Measurements from ENCODE around the gene HLA-A. TPM values are rescaled to one million over a fixed set of nuclear protein-coding genes. Genes with fewer than 3 reads are reported as not detected.

HLA-A gene
- total and polyA plus RNA-seq, 2 of the 13 experiments (the other 11 are each of a cell fraction or from before 2014, with no cell fraction given), result 345 to 527 TPM

DNA sequence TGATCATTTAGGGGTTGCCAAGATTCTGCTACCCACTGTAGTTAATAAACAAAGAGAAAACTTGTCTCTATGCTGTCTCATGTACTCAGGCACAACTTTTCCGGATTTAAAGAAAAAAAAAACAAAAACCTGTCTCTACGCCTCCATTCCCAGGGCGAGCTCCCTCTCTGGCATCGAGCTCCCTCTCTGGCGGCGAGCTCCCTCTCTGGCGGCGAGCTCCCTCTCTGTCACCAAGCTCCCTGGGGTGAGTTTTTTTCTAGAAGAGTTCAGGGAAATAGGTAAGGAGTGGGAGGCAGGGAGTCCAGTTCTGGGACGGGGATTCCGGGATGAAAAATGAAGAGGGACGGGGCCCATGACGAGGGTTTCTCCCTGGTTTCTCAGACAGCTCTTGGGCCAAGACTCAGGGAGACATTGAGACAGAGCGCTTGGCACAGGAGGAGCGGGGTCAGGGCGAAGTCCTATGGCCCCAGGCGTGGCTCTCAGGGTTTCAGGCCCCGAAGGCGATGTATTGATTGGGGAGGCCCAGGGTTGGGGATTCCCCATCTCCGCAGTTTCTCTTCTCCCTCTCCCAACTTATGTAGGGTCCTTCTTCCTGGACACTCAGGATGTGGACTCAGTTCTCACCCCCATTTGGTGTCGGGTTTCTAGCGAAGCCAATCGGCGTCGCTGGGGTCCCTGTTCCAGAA, 16.5 kb upstream of the HLA-A start (continued):
- TF ChIP-seq SALL1 (CRISPR knock-in tag; IDR thresholded peaks at IDR 0.05), result peak; percentile 31; the same call in 1 of the 2 replicates
- TF ChIP-seq, protein P1, sequence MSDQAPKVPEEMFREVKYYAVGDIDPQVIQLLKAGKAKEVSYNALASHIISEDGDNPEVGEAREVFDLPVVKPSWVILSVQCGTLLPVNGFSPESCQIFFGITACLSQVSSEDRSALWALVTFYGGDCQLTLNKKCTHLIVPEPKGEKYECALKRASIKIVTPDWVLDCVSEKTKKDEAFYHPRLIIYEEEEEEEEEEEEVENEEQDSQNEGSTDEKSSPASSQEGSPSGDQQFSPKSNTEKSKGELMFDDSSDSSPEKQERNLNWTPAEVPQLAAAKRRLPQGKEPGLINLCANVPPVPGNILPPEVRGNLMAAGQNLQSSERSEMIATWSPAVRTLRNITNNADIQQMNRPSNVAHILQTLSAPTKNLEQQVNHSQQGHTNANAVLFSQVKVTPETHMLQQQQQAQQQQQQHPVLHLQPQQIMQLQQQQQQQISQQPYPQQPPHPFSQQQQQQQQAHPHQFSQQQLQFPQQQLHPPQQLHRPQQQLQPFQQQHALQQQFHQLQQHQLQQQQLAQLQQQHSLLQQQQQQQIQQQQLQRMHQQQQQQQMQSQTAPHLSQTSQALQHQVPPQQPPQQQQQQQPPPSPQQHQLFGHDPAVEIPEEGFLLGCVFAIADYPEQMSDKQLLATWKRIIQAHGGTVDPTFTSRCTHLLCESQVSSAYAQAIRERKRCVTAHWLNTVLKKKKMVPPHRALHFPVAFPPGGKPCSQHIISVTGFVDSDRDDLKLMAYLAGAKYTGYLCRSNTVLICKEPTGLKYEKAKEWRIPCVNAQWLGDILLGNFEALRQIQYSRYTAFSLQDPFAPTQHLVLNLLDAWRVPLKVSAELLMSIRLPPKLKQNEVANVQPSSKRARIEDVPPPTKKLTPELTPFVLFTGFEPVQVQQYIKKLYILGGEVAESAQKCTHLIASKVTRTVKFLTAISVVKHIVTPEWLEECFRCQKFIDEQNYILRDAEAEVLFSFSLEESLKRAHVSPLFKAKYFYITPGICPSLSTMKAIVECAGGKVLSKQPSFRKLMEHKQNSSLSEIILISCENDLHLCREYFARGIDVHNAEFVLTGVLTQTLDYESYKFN (CRISPR knock-in tag; conservative IDR thresholded peaks at IDR 0.05), result 0 out of 2 replicates have a peak, but pooled peaks have one; percentile 15
- TF ChIP-seq CREB3 (CRISPR knock-in tag; IDR thresholded peaks at IDR 0.05), result no peak
- TF ChIP-seq KLF13 (CRISPR knock-in tag; IDR thresholded peaks at IDR 0.05), result no peak
- no peak for TF ChIP-seq ZNF44 (CRISPR knock-in tag; IDR thresholded peaks at IDR 0.05)
- no peak for TF ChIP-seq AHR (CRISPR knock-in tag; IDR thresholded peaks at IDR 0.05)
- no peak for TF ChIP-seq ZFP36L2 (CRISPR knock-in tag; IDR thresholded peaks at IDR 0.05)
- TF ChIP-seq U2AF1 (optimal IDR thresholded peaks at IDR 0.05; ENCODE audit: low read depth, low read length), result no peak
- TF ChIP-seq ZNF263 (CRISPR knock-in tag; IDR thresholded peaks at IDR 0.05), result no peak
- TF ChIP-seq ZKSCAN5 (CRISPR knock-in tag; IDR thresholded peaks at IDR 0.05), result no peak
- TF ChIP-seq ZNF572 (CRISPR knock-in tag; IDR thresholded peaks at IDR 0.05), result no peak
- no peak for TF ChIP-seq FOXC1 (CRISPR knock-in tag; IDR thresholded peaks at IDR 0.05; ENCODE audit: borderline replicate concordance)
- TF ChIP-seq SMARCC2 (IDR thresholded peaks at IDR 0.05), result no peak

All from HepG2 (cell line).